Keratinocyte (primary cell): ENCODE data around the gene CYP11A1. TPM values are rescaled to one million over a fixed set of nuclear protein-coding genes. Genes with fewer than 3 reads are reported as not detected.

Experiments
- DNase-seq: peaks from one replicate; pipeline ENCODE4 v3.0.0-alpha.2; 2011; ENCODE audit warnings: low read depth, missing footprints, low spot score
- FAIRE-seq: peaks from 2 replicates; lab custom pipeline; 2011; peaks lifted over from hg19 to GRCh38; lab: Jason Lieb, UNC
- H2AFZ ChIP-seq: 2 replicates; pipeline ENCODE4 v1.6.0; 2012; ENCODE audit warnings: low read length, control low read depth, inconsistent platforms; ENCODE audit not compliant: control insufficient read depth
- H3K27ac ChIP-seq: 2 replicates; pipeline ENCODE4 v1.5.1; 2011; ENCODE audit warnings: low read length; ENCODE audit not compliant: control insufficient read depth, insufficient read depth
- H3K27me3 ChIP-seq: 3 replicates; pipeline ENCODE4 v1.6.0; 2011; ENCODE audit warnings: low read length; ENCODE audit not compliant: control insufficient read depth, insufficient read depth; ENCODE audit errors: extremely low read depth
- H3K36me3 ChIP-seq, 2 experiments: 2 replicates in 1 of 2; 3 replicates in 1 of 2; pipeline ENCODE4 v1.5.1; 2011; ENCODE audit warnings: low read length in 2 of 2, mild to moderate bottlenecking in 1 of 2; ENCODE audit not compliant: control insufficient read depth in 2 of 2, insufficient read depth in 2 of 2; ENCODE audit errors: extremely low read depth in 1 of 2
- H3K4me1 ChIP-seq: 3 replicates; pipeline ENCODE4 v1.5.1; 2011; ENCODE audit warnings: low read length; ENCODE audit not compliant: control insufficient read depth, insufficient read depth; ENCODE audit errors: extremely low read depth
- H3K4me2 ChIP-seq: 3 replicates; pipeline ENCODE4 v1.6.0; 2011; ENCODE audit warnings: low read depth, low read length; ENCODE audit not compliant: control insufficient read depth, insufficient read depth; ENCODE audit errors: extremely low read depth
- H3K4me3 ChIP-seq, 3 experiments: fragments of 200-600 bp in 1 of 3; sonication (generic) in 1 of 3; 2 replicates in 2 of 3; 3 replicates in 1 of 3; pipeline ENCODE4 v1.5.1; 2011 to 2016; ENCODE audit warnings: low read length in 3 of 3, mild to moderate bottlenecking in 3 of 3, control low read depth in 2 of 3, inconsistent platforms in 1 of 3, low read depth in 1 of 3, mixed read lengths in 1 of 3, mixed run types in 1 of 3, moderate library complexity in 1 of 3; ENCODE audit not compliant: control insufficient read depth in 2 of 3, insufficient read depth in 2 of 3; ENCODE audit errors: extremely low read depth in 1 of 3
- H3K79me2 ChIP-seq: 2 replicates; pipeline ENCODE4 v1.6.0; 2012; ENCODE audit warnings: low read length; ENCODE audit not compliant: control insufficient read depth, insufficient read depth
- H3K9ac ChIP-seq: 3 replicates; pipeline ENCODE4 v1.6.0; 2011; ENCODE audit warnings: low read length; ENCODE audit not compliant: control insufficient read depth, insufficient read depth; ENCODE audit errors: extremely low read depth
- H3K9me1 ChIP-seq: 3 replicates; pipeline ENCODE4 v1.6.0; 2011; ENCODE audit warnings: low read length; ENCODE audit not compliant: control insufficient read depth, insufficient read depth; ENCODE audit errors: extremely low read depth
- H3K9me3 ChIP-seq: 2 replicates; pipeline ENCODE4 v1.5.1; 2012; ENCODE audit warnings: low read depth, low read length; ENCODE audit not compliant: control insufficient read depth
- H4K20me1 ChIP-seq: 3 replicates; pipeline ENCODE4 v1.6.0; 2011; ENCODE audit warnings: low read length; ENCODE audit not compliant: control insufficient read depth, insufficient read depth; ENCODE audit errors: extremely low read depth
- EZH2 ChIP-seq: IDR thresholded peaks from one replicate; pipeline ENCODE4 v1.6.1; 2012; ENCODE audit warnings: inconsistent platforms, mild to moderate bottlenecking, low read length, moderate library complexity
- dilution Hi-C: fragments of 300-500 bp; cut with MboI; formaldehyde crosslinking; loops from one replicate; pipeline ENCODE4 v1.7.0; 2020; ENCODE audit warnings: low sequenced_read_pairs; ENCODE audit not compliant: extremely low pct_ligation_motif_present
- polyA plus RNA-seq, 5 experiments: library from polyadenylated mRNA; depleted of rRNA in 3 of 5; stranded (reverse) in 3 of 5; stranded (forward) in 1 of 5; unstranded in 1 of 5; fragments of >200 nt; gene quantifications; 1 replicate in 1 of 5; 2 replicates in 3 of 5; 3 replicates in 1 of 5; pipeline versions ENCODE4 v1.2.1 to v1.2.3, GENCODE V29; 2011 to 2012; ENCODE audit warnings: missing spikeins in 2 of 5, low read depth in 1 of 5, low replicate concordance in 1 of 5
- TF ChIP-seq, protein P1 (sequence below), 3 experiments: IDR thresholded peaks in 1 of 3; conservative IDR thresholded peaks in 1 of 3; optimal IDR thresholded peaks in 1 of 3; 2 replicates in 2 of 3; 3 replicates in 1 of 3; pipeline versions ENCODE3 to v1.5.1; 2011; ENCODE audit warnings: low read length in 3 of 3, mild to moderate bottlenecking in 3 of 3, moderate library complexity in 2 of 3, control low read depth in 1 of 3, inconsistent platforms in 1 of 3; ENCODE audit not compliant: insufficient read depth in 2 of 3; ENCODE audit errors: extremely low read depth in 1 of 3

Gene CYP11A1
- polyA plus RNA-seq, 1 donor (not counting 4 experiments of a cell fraction or from before 2014, with no cell fraction given), result not detected

DNA sequence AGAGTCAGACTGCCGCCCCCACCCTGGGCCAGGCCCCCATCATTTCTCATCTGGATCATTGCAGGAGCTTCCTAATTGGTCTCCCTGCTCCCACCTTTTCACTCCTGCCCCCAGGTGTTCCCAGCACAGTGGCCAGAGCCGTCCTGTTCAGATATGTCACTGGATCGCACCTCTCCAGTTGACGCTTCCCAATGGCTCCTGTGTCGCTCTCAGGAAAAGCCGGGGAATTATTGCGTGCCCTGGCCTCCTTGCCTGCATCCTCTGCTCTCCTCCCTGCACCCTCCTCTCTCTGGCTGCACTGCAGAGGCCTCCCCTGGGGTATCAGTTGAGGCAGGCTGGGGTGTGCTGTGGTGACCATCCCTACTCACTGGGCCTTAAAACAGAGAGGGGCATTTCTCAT, 25.5 kb upstream of the CYP11A1 start:
- Histone ChIP-seq H3K79me2 (no peaks in the 10 kb centered on the region), H3K9ac (no peak overlapping the region)
- TF ChIP-seq EZH2, result no peak
- TF ChIP-seq, protein P1, sequence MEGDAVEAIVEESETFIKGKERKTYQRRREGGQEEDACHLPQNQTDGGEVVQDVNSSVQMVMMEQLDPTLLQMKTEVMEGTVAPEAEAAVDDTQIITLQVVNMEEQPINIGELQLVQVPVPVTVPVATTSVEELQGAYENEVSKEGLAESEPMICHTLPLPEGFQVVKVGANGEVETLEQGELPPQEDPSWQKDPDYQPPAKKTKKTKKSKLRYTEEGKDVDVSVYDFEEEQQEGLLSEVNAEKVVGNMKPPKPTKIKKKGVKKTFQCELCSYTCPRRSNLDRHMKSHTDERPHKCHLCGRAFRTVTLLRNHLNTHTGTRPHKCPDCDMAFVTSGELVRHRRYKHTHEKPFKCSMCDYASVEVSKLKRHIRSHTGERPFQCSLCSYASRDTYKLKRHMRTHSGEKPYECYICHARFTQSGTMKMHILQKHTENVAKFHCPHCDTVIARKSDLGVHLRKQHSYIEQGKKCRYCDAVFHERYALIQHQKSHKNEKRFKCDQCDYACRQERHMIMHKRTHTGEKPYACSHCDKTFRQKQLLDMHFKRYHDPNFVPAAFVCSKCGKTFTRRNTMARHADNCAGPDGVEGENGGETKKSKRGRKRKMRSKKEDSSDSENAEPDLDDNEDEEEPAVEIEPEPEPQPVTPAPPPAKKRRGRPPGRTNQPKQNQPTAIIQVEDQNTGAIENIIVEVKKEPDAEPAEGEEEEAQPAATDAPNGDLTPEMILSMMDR (optimal IDR thresholded peaks at IDR 0.05 in 1 of 3, IDR thresholded peaks at IDR 0.05 in 1 of 3, conservative IDR thresholded peaks at IDR 0.05 in 1 of 3; ENCODE audit: extremely low read depth in 1 of 3, insufficient read depth in 2 of 3, low read length in 3 of 3), result no peak

GRCh38 chr15:74392451-74392830, 25.0 kb upstream of the CYP11A1 start:
- no peak overlapping the region for H3K9ac ChIP-seq
- FAIRE-seq, result no peak
- no peaks in the 10 kb centered on the region for H3K79me2 ChIP-seq
- no peak overlapping the region for H2AFZ ChIP-seq
- H3K4me3 ChIP-seq, result no peak overlapping the region
- H3K4me2 ChIP-seq, result no peak overlapping the region
- H4K20me1 ChIP-seq, result no peaks in the 10 kb centered on the region
- H3K27me3 ChIP-seq, result no peaks in the 10 kb centered on the region
- TF ChIP-seq, protein P1 (optimal IDR thresholded peaks at IDR 0.05 in 1 of 3, IDR thresholded peaks at IDR 0.05 in 1 of 3, conservative IDR thresholded peaks at IDR 0.05 in 1 of 3; ENCODE audit: extremely low read depth in 1 of 3, insufficient read depth in 2 of 3, low read length in 3 of 3), result no peak
- TF ChIP-seq EZH2, result no peak
- no peak for DNase-seq
- no peak overlapping the region for H3K27ac ChIP-seq
- H3K9me1 ChIP-seq, result no peaks in the 10 kb centered on the region
- H3K4me1 ChIP-seq, result peaks cover 32% of the 10 kb centered on the region
- H3K9me3 ChIP-seq, result no peaks in the 10 kb centered on the region
- dilution Hi-C loops, result no loop called here
- H3K36me3 ChIP-seq, result no peaks in the 10 kb centered on the region

More for the DNA sequence above, 25.5 kb upstream of the CYP11A1 start:
- Histone ChIP-seq H3K9me1 (no peaks in the 10 kb centered on the region), H4K20me1 (no peaks in the 10 kb centered on the region), H3K4me3 (no peak overlapping the region), H2AFZ (no peak overlapping the region), H3K4me2 (no peak overlapping the region), H3K36me3 (no peaks in the 10 kb centered on the region), H3K27ac (no peak overlapping the region), H3K4me1 (peaks cover 33% of the 10 kb centered on the region), H3K27me3 (no peaks in the 10 kb centered on the region), H3K9me3 (no peaks in the 10 kb centered on the region)
- DNase-seq (no peak), FAIRE-seq (no peak)
- dilution Hi-C loops, result no loop called here
